ENCODE measurements around the gene TTC29.
"Not testable (repeated sequence)": the region's sequence is repeated elsewhere in the genome, so short reads cannot be mapped to it uniquely, and the experiment has no call there.

TTC29 gene

DNA sequence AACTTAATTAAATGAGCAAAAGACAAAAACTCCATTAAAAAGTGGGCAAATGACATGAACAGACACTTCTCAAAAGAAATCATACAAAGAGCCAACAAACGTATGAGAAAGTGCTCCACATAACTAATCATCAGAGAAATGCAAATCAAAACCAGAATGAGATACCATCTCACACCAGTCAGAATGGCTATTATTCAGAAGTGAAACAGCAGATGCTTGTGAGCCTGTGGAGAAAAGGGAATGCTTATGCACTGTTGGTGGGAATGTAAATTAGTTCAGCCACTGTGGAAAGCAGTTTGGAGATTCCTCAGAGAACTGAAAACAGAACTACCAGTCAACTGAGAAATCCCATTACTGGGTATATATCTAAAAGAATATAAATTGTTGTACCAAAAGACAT, 222.1 kb downstream of the TTC29 start:
- not testable (repeated sequence) for FAIRE-seq; DNase-seq (ENCODE audit: insufficient read length, low spot score)

DNA sequence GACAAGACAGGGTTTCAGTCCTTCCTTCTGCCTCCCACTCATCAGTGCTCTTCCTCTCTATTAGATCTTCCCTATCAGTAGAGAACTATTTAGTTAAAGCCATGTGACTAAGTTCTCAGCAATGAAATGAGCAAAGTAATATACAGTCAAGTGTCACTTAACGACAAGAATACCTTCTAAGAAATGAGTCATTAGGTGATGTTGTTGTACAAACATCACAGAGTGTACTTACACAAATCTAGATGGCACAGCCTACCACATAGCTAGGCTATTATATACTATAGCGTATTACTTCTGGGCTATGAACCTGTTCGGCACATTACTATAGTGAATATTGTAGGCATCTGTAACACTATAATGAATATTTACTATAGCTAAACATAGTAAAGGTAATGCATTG, 235.7 kb downstream of the TTC29 start:
- peak; percentile 13 for FAIRE-seq
- DNase-seq (ENCODE audit: insufficient read length, low spot score): no peak

DNA sequence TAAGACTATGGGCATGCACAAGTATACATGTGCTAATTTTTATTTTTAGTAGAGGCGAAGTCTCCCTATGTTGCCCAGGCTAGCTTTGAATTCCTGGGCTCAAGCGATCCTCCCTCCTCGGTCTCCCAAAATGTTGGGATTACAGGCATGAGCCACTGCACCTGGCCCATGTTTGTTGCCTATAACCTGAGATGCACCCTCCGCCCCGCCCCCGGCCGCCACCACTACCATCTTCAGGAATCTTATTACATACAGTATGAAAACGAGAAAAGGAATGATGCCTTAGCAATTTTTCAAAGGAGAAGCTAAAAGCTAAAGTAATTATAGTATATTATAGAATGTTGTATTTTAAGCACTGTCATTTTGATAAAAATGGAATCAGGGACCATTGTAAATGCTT, 245.8 kb downstream of the TTC29 start:
- no peak for DNase-seq (ENCODE audit: insufficient read length, low spot score)
- no peak for FAIRE-seq

DNA sequence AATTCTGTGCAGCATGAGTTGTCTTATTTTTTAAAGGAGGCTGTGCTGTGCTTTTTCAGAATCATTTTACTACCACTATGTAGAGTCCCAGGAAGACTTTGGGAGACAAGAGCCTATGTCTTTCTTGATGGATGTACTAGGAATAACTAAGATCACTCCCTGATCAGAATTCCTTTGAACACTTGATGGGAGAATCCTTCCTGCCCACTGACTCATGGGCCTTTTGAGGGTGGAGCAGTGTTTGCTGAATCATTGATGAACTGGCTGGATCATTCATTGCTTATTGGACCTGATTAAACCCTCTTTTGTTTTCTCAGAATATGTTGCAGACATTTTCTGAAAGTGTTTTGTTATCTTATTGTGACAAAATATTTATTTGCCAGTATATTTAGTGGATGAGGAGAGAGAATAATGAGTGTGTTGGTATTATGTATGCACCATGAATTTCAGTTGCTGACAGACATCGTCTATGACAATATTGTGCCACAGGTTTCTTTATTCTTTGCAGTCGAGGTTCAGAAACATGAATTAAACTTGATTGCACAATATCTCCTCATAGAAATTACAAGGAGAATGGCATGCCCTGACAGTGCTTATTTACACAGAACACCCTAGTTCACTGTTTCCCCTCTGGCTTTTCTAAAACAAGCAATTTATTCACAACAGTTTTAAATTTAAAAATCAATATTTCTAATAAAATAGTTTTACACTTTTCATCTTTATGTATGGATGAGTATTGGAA, 270.7 kb downstream of the TTC29 start:
- DNase-seq (ENCODE audit: insufficient read length, low spot score) (no peak), FAIRE-seq (no peak)

DNA sequence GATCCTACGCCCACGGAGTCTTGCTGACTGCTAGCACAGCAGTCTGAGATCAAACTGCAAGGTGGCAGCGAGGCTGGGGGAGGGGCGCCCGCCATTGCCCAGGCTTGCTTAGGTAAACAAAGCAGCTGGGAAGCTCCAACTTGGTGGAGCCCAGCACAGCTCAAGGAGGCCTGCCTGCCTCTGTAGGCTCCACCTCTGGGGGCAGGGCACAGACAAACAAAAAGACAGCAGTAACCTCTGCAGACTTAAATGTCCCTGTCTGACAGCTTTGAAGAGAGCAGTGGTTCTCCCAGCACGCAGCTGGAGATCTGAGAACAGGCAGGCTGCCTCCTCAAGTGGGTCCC, 281.7 kb downstream of the TTC29 start:
- not testable (repeated sequence) for DNase-seq (ENCODE audit: insufficient read length, low spot score)

DNA sequence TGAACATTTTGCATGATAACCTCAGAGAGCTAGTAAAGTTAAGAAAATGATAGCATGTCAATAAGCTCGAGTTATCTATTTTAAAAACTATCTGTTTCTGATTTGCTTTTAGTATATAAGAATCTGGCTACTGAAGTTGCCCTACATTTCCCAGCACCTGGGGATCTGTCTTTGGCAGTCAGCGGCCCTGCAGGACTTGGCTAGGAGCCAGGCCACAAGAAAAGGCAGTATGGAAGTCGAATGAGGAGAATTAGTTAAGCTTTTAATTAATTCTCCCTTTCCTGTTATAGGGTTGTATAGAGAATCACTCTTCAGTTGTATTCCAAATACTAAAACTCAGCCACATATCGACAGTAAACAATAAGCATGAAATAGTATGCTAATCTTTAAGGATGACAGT, 284.3 kb downstream of the TTC29 start:
- FAIRE-seq: no peak

More for the DNA sequence above, 281.7 kb downstream of the TTC29 start:
- FAIRE-seq: not testable (repeated sequence)

More for the DNA sequence above, 284.3 kb downstream of the TTC29 start:
- DNase-seq (ENCODE audit: insufficient read length, low spot score): no peak
